Left lung (tissue), 10 donors: ENCODE data around the gene GEMIN2. TPM values are rescaled to one million over a fixed set of nuclear protein-coding genes. Genes with fewer than 3 reads are reported as not detected.
"Not testable (repeated sequence)": the region's sequence is repeated elsewhere in the genome, so short reads cannot be mapped to it uniquely, and the experiment has no call there.

ENCODE experiments used
- ATAC-seq: fragments of 200-7000 bp; cut with Tn5 transposase; one replicate; pipeline ENCODE4 v1.9.1; 2020; ENCODE audit warnings: moderate library complexity
- DNase-seq, 4 donors: peaks; one replicate each; pipeline ENCODE4 v3.0.0-alpha.2; 2013 to 2020
- H3K27ac ChIP-seq, 2 donors: fragments of 200-600 bp; sonication (generic) in 1 of 2; one replicate each; pipeline versions ENCODE4 v1.5.0 to v1.8.0; 2020 to 2021
- H3K27me3 ChIP-seq, 2 donors: fragments of 200-600 bp; sonication (generic) in 1 of 2; one replicate each; pipeline versions ENCODE4 v1.5.0 to v1.8.0; 2020 to 2021
- H3K36me3 ChIP-seq, 2 donors: fragments of 200-600 bp; sonication (generic) in 1 of 2; one replicate each; pipeline versions ENCODE4 v1.5.0 to v1.8.0; 2020 to 2021
- H3K4me1 ChIP-seq, 2 donors: fragments of 200-600 bp; one replicate each; pipeline ENCODE4 v1.8.0; 2021
- H3K4me3 ChIP-seq, 2 donors: fragments of 200-600 bp; sonication (generic) in 1 of 2; one replicate each; pipeline versions ENCODE4 v1.5.0 to v1.8.0; 2020 to 2021; ENCODE audit warnings: mild to moderate bottlenecking in 1 of 2
- H3K9me3 ChIP-seq, 2 donors: fragments of 200-600 bp; sonication (generic) in 1 of 2; one replicate each; pipeline versions ENCODE4 v1.5.0 to v1.8.0; 2020 to 2021
- intact Hi-C, 2 donors: fragments of 100-400 bp; cut with DNase I; formaldehyde crosslinking; loops; one replicate each; pipeline versions ENCODE4 v1.11.2 to v1.14.2; 2022
- polyA plus RNA-seq, 6 donors: library from polyadenylated mRNA; unstranded; fragments of 120-200 nt; gene quantifications; one replicate each; pipeline ENCODE4 v1.2.1, GENCODE V29; 2013; ENCODE audit not compliant: insufficient read length in 6 of 6
- total RNA-seq, 2 donors: library from RNA; stranded (reverse); fragmentation: NEBNext Ultra II Directional; extraction: Animal tissue kit (Norgen Biotek cat#: 25700); gene quantifications; one replicate each; pipeline ENCODE4 v1.2.1, GENCODE V29; 2021
- TF ChIP-seq, protein P1 (sequence below), 2 donors: fragments of 200-600 bp; sonication (generic) in 1 of 2; IDR thresholded peaks; one replicate each; pipeline versions ENCODE4 v1.5.0 to v1.8.0; 2021; ENCODE audit warnings: antibody characterized with exemption in 2 of 2
- donor health status: DM: no; HTN: yes; CAD: no.
- donor health status: DM: no; HTN: no; CAD: no.

Gene GEMIN2
- total and polyA plus RNA-seq, 8 donors, result 7.3 to 26.9 (median 23.1) TPM

DNA sequence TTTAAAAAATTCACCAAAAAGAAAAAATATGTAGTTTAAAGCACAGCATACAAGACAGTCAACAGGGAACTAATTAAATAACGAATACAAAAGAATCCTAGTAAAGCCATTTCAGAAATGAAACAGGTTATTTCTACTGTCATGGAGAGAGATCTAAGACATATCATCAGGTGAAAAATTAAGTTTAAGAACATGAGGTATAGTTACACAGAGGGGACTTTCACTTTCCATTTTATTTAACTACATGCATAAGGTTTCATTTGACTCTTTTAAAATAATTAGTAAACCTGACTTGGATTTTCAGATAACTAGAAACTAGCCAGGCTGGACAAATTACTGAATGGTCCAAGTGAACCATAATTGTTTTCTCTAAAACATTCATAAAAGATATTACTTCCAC, 22.4 kb upstream of the GEMIN2 start:
- Histone ChIP-seq H3K9me3 (no peaks in the 10 kb centered on the region), H3K4me3 (no peak overlapping the region), H3K4me1 (peaks cover 0 to 9% of the 10 kb centered on the region in 2 donors), H3K27ac (no peak overlapping the region), H3K36me3 (peaks cover 0 to 89% of the 10 kb centered on the region in 2 donors), H3K27me3 (no peaks in the 10 kb centered on the region)
- no peak for ATAC-seq
- TF ChIP-seq, protein P1, sequence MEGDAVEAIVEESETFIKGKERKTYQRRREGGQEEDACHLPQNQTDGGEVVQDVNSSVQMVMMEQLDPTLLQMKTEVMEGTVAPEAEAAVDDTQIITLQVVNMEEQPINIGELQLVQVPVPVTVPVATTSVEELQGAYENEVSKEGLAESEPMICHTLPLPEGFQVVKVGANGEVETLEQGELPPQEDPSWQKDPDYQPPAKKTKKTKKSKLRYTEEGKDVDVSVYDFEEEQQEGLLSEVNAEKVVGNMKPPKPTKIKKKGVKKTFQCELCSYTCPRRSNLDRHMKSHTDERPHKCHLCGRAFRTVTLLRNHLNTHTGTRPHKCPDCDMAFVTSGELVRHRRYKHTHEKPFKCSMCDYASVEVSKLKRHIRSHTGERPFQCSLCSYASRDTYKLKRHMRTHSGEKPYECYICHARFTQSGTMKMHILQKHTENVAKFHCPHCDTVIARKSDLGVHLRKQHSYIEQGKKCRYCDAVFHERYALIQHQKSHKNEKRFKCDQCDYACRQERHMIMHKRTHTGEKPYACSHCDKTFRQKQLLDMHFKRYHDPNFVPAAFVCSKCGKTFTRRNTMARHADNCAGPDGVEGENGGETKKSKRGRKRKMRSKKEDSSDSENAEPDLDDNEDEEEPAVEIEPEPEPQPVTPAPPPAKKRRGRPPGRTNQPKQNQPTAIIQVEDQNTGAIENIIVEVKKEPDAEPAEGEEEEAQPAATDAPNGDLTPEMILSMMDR (IDR thresholded peaks at IDR 0.05), result no peak
- DNase-seq, result no peak
- intact Hi-C loops, result no loop called here

DNA sequence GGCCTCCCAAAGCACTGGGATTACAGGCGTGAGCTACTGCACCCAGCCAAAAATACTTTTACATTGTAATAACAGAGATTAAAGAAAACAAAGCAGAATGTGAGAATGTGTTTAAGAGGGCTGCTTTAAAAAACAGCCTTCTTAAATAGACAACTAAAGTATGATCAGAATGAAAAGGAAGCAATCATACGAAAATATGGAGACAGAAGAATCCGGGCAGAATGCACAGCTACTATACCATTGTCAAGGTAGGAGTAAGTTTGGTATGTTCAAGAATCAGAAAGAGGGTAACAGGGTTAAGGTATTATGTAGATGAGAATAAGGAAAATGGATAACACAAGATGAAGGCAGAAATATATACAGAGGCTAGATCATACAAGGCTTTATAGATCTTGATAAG, 19.6 kb upstream of the GEMIN2 start:
- H3K9me3 ChIP-seq, result no peaks in the 10 kb centered on the region
- H3K27me3 ChIP-seq, result no peaks in the 10 kb centered on the region
- H3K27ac ChIP-seq, result no peak overlapping the region
- ATAC-seq (no peak), DNase-seq (no peak)
- intact Hi-C loops, result no loop called here
- peaks cover 3 to 28% of the 10 kb centered on the region in 2 donors for H3K4me1 ChIP-seq
- no peak overlapping the region for H3K4me3 ChIP-seq
- TF ChIP-seq, protein P1 (IDR thresholded peaks at IDR 0.05), result no peak
- peaks cover 0 to 63% of the 10 kb centered on the region in 2 donors for H3K36me3 ChIP-seq

DNA sequence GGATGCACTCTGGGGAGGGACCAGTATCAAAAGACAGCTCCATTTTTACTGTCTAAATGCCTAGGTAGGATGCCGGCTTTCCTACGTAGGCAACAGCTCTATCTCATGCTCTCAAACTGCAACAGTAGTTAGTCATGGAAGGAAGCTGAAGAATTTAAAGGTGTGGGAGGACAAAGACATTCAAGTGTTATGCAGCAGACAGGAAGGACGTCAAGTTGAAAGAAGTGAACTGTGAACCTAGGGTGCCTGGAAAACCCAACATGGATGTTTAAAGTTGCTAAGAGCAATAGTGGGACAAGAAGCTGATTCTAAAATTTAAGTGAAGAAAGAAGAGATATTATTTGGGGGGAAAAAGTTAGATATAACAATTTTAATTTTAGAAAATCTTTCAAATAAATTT, 17.0 kb upstream of the GEMIN2 start:
- intact Hi-C loops, result no loop called here
- peak overlapping the region in 1 of 2 donors; percentile 34 for H3K27ac ChIP-seq
- ATAC-seq, result peak; percentile 70

DNA sequence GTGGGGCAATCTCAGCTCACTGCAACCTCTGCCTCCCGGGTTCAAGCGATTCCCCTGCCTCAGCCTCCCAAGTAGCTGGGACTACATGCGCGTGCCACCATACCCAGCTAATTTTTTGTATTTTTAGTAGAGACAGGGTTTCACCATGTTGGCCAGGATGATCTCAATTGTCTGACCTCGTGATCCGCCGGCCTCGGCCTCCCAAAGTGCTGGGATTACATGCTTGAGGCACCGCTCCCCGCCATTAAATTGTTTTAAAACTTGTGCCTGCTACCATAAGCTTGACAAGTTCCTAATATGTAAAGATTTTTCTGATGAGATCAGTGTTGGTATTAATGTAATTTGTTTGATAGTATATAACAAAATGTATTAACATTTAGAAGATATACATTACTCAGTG, 14.9 kb upstream of the GEMIN2 start:
- H3K4me3 ChIP-seq, H3K27me3 ChIP-seq, H3K9me3 ChIP-seq, intact Hi-C loops, DNase-seq, ATAC-seq, H3K27ac ChIP-seq: not testable (repeated sequence)
- H3K36me3 ChIP-seq, result peaks cover 0 to 19% of the 10 kb centered on the region in 2 donors
- peaks cover 15 to 62% of the 10 kb centered on the region in 2 donors for H3K4me1 ChIP-seq

More for the DNA sequence above, 17.0 kb upstream of the GEMIN2 start:
- TF ChIP-seq, protein P1 (IDR thresholded peaks at IDR 0.05), result no peak
- H3K4me1 ChIP-seq, result peaks cover 10 to 52% of the 10 kb centered on the region in 2 donors
- no peak overlapping the region for H3K4me3 ChIP-seq
- no peak for DNase-seq
- no peaks in the 10 kb centered on the region for H3K9me3 ChIP-seq
- H3K27me3 ChIP-seq, result no peaks in the 10 kb centered on the region
- H3K36me3 ChIP-seq, result peaks cover 0 to 37% of the 10 kb centered on the region in 2 donors

DNA sequence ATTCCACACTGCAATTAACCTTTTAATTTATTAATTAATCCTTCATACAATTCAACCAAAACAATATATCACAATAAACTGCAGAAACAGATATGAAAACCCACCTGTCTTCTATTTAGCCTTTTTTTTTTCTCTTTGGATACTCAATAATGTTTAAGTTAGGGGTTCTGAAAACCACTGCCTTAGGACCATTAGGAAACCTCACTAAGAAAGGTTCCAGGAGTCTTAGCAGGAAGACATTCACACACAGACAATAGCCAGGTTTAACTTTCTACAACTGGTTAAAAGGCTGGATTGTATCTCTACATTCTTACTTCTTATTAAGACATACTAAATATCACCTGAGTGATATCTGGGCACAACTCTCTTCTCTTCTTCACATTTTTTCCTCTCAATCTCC, 14.4 kb upstream of the GEMIN2 start:
- Histone ChIP-seq H3K27me3 (no peaks in the 10 kb centered on the region), H3K27ac (no peak overlapping the region), H3K4me1 (peaks cover 16 to 60% of the 10 kb centered on the region in 2 donors), H3K4me3 (no peak overlapping the region), H3K9me3 (no peaks in the 10 kb centered on the region), H3K36me3 (peaks cover 0 to 15% of the 10 kb centered on the region in 2 donors)
- ATAC-seq, result no peak
- intact Hi-C loops, result loop anchor here in 1 of 2 donors (10.0 kb wide), 1 partner anchor 265 kb away; no protein-coding TSS in a partner anchor
- TF ChIP-seq, protein P1 (IDR thresholded peaks at IDR 0.05), result no peak
- DNase-seq, result no peak
